Effector memory CD8-positive, alpha-beta T cell (primary cell): ENCODE results near the gene MCF2L2.
"Not testable (repeated sequence)": the region's sequence is repeated elsewhere in the genome, so short reads cannot be mapped to it uniquely, and the experiment has no call there.

ENCODE experiments used
- ATAC-seq: fragments of 150-1000 bp; cut with Tn5 transposase; replicated peaks from 2 replicates; pipeline ENCODE4 v1.10.0; 2021; ENCODE audit warnings: mild to moderate bottlenecking, moderate library complexity
- DNase-seq, 3 experiments: peaks; one replicate each; pipeline ENCODE4 v3.0.0; 2021
- H3K27ac Mint-ChIP-seq, 2 donors: one replicate each; pipeline ENCODE4 v1.8.0; 2022; ENCODE audit warnings: mild to moderate bottlenecking in 2 of 2, mixed read lengths in 2 of 2, moderate library complexity in 2 of 2
- H3K27me3 Mint-ChIP-seq, 2 donors: one replicate each; pipeline ENCODE4 v1.8.0; 2022; ENCODE audit warnings: mixed read lengths in 2 of 2
- H3K36me3 Mint-ChIP-seq: one replicate; pipeline ENCODE4 v1.8.0; 2022; ENCODE audit warnings: mild to moderate bottlenecking, moderate library complexity, mixed read lengths; ENCODE audit not compliant: insufficient read depth
- H3K4me1 Mint-ChIP-seq, 2 donors: one replicate each; pipeline ENCODE4 v1.8.0; 2022; ENCODE audit warnings: low read depth in 2 of 2, mixed read lengths in 2 of 2
- H3K4me3 Mint-ChIP-seq, 2 donors: one replicate each; pipeline ENCODE4 v1.8.0; 2022; ENCODE audit warnings: mild to moderate bottlenecking in 2 of 2, mixed read lengths in 2 of 2, moderate library complexity in 2 of 2
- H3K9me3 Mint-ChIP-seq, 2 donors: one replicate each; pipeline ENCODE4 v1.8.0; 2022; ENCODE audit warnings: mixed read lengths in 2 of 2

The MCF2L2 gene

GRCh38 chr3:183244981-183245476 lies 183.4 kb downstream of the MCF2L2 start:
- Mint-ChIP-seq H3K4me1 (peaks cover 0 to 3% of the 10 kb centered on the region in 2 donors), H3K36me3 (no peaks in the 10 kb centered on the region), H3K27ac (no peak overlapping the region), H3K27me3 (no peaks in the 10 kb centered on the region), H3K4me3 (no peak overlapping the region), H3K9me3 (peaks cover 7 to 8% of the 10 kb centered on the region in 2 donors)
- no peak for ATAC-seq
- DNase-seq, result no peak

GRCh38 chr3:183244219-183244618 lies 184.2 kb downstream of the MCF2L2 start:
- DNase-seq, result no peak
- peaks cover 0 to 6% of the 10 kb centered on the region in 2 donors for H3K27me3 Mint-ChIP-seq
- H3K4me1 Mint-ChIP-seq, result peaks cover 0 to 3% of the 10 kb centered on the region in 2 donors
- H3K27ac Mint-ChIP-seq, result no peak overlapping the region
- no peak for ATAC-seq
- H3K9me3 Mint-ChIP-seq, result peaks cover 7 to 8% of the 10 kb centered on the region in 2 donors
- no peaks in the 10 kb centered on the region for H3K36me3 Mint-ChIP-seq
- no peak overlapping the region for H3K4me3 Mint-ChIP-seq

- ATAC-seq (no peak), DNase-seq (no peak)
- Mint-ChIP-seq H3K27ac (no peak overlapping the region), H3K27me3 (peaks cover 0 to 6% of the 10 kb centered on the region in 2 donors), H3K4me3 (no peak overlapping the region), H3K4me1 (peaks cover 0 to 3% of the 10 kb centered on the region in 2 donors), H3K36me3 (no peaks in the 10 kb centered on the region), H3K9me3 (peaks cover 7 to 8% of the 10 kb centered on the region in 2 donors)
These were observed 186.0 kb downstream of the MCF2L2 start for GRCh38 chr3:183242431-183242830.

- Mint-ChIP-seq H3K27ac (no peak overlapping the region), H3K27me3 (peaks cover 0 to 6% of the 10 kb centered on the region in 2 donors), H3K36me3 (no peaks in the 10 kb centered on the region), H3K9me3 (peaks cover 7 to 8% of the 10 kb centered on the region in 2 donors), H3K4me3 (no peak overlapping the region), H3K4me1 (no peaks in the 10 kb centered on the region)
- ATAC-seq (no peak), DNase-seq (no peak)
These were observed 189.4 kb downstream of the MCF2L2 start for GRCh38 chr3:183239046-183239445.

GRCh38 chr3:183233966-183234365 lies 194.5 kb downstream of the MCF2L2 start:
- H3K9me3 Mint-ChIP-seq, result no peaks in the 10 kb centered on the region

GRCh38 chr3:183230826-183231225 lies 197.6 kb downstream of the MCF2L2 start:
- peaks cover 4% of the 10 kb centered on the region for H3K36me3 Mint-ChIP-seq
- ATAC-seq, result no peak
- no peak overlapping the region for H3K4me3 Mint-ChIP-seq
- DNase-seq, result no peak
- H3K27me3 Mint-ChIP-seq, result no peaks in the 10 kb centered on the region
- no peaks in the 10 kb centered on the region for H3K9me3 Mint-ChIP-seq
- H3K4me1 Mint-ChIP-seq, result no peaks in the 10 kb centered on the region
- H3K27ac Mint-ChIP-seq, result no peak overlapping the region

More at GRCh38 chr3:183233966-183234365, 194.5 kb downstream of the MCF2L2 start:
- DNase-seq (no peak), ATAC-seq (no peak)
- Mint-ChIP-seq H3K27me3 (no peaks in the 10 kb centered on the region), H3K4me3 (no peak overlapping the region), H3K27ac (no peak overlapping the region), H3K4me1 (no peaks in the 10 kb centered on the region), H3K36me3 (no peaks in the 10 kb centered on the region)

GRCh38 chr3:183230251-183230650 lies 198.2 kb downstream of the MCF2L2 start:
- H3K9me3 Mint-ChIP-seq, H3K36me3 Mint-ChIP-seq, ATAC-seq, H3K4me1 Mint-ChIP-seq, H3K27me3 Mint-ChIP-seq, H3K27ac Mint-ChIP-seq, H3K4me3 Mint-ChIP-seq, DNase-seq: not testable (repeated sequence)

GRCh38 chr3:183229178-183229577 lies 199.2 kb downstream of the MCF2L2 start:
- H3K4me3 Mint-ChIP-seq, result no peak overlapping the region

GRCh38 chr3:183227586-183227985 lies 200.8 kb downstream of the MCF2L2 start:
- ATAC-seq, result no peak

More at GRCh38 chr3:183229178-183229577, 199.2 kb downstream of the MCF2L2 start:
- DNase-seq (no peak), ATAC-seq (no peak)
- Mint-ChIP-seq H3K9me3 (no peaks in the 10 kb centered on the region), H3K4me1 (peaks cover 4 to 5% of the 10 kb centered on the region in 2 donors), H3K36me3 (peaks cover 4% of the 10 kb centered on the region), H3K27ac (no peak overlapping the region), H3K27me3 (no peaks in the 10 kb centered on the region)

GRCh38 chr3:183226333-183226890 lies 202.0 kb downstream of the MCF2L2 start:
- Mint-ChIP-seq H3K9me3 (no peaks in the 10 kb centered on the region), H3K36me3 (peaks cover 4% of the 10 kb centered on the region), H3K4me3 (no peak overlapping the region), H3K4me1 (peaks cover 5 to 6% of the 10 kb centered on the region in 2 donors), H3K27me3 (no peaks in the 10 kb centered on the region), H3K27ac (no peak overlapping the region)
- no peak for ATAC-seq
- DNase-seq, result no peak

More at GRCh38 chr3:183227586-183227985, 200.8 kb downstream of the MCF2L2 start:
- Mint-ChIP-seq H3K4me3 (no peak overlapping the region), H3K27ac (no peak overlapping the region), H3K27me3 (no peaks in the 10 kb centered on the region), H3K9me3 (no peaks in the 10 kb centered on the region), H3K36me3 (peaks cover 4% of the 10 kb centered on the region), H3K4me1 (peaks cover 5 to 6% of the 10 kb centered on the region in 2 donors)
- DNase-seq, result no peak

GRCh38 chr3:183224180-183224970 lies 204.0 kb downstream of the MCF2L2 start:
- Mint-ChIP-seq H3K4me1 (peaks cover 5 to 6% of the 10 kb centered on the region in 2 donors), H3K27ac (peak overlapping the region in 1 of 2 donors; percentile 80), H3K27me3 (no peaks in the 10 kb centered on the region), H3K9me3 (no peaks in the 10 kb centered on the region), H3K4me3 (peak overlapping the region; percentile 39 to 40), H3K36me3 (peaks cover 4% of the 10 kb centered on the region)
- ATAC-seq, result peak; percentile 65
- DNase-seq, result peak in 1 of 3 experiments; percentile 8

- DNase-seq (no peak), ATAC-seq (no peak)
- H3K36me3 Mint-ChIP-seq, result peaks cover 4% of the 10 kb centered on the region
- no peaks in the 10 kb centered on the region for H3K27me3 Mint-ChIP-seq
- no peaks in the 10 kb centered on the region for H3K9me3 Mint-ChIP-seq
- H3K27ac Mint-ChIP-seq, result no peak overlapping the region
- no peak overlapping the region for H3K4me3 Mint-ChIP-seq
- peaks cover 5 to 6% of the 10 kb centered on the region in 2 donors for H3K4me1 Mint-ChIP-seq
These were observed 205.7 kb downstream of the MCF2L2 start for GRCh38 chr3:183222631-183223235.

GRCh38 chr3:183220828-183221227 lies 207.6 kb downstream of the MCF2L2 start:
- Mint-ChIP-seq H3K27ac (peak overlapping the region in 1 of 2 donors; percentile 38), H3K27me3 (no peaks in the 10 kb centered on the region), H3K4me3 (no peak overlapping the region), H3K36me3 (no peaks in the 10 kb centered on the region), H3K4me1 (peaks cover 5 to 6% of the 10 kb centered on the region in 2 donors), H3K9me3 (no peaks in the 10 kb centered on the region)
- no peak for DNase-seq
- no peak for ATAC-seq
